ENCODE measurements around the gene TNFRSF19. TPM values are rescaled to one million over a fixed set of nuclear protein-coding genes. Genes with fewer than 3 reads are reported as not detected.

TNFRSF19 gene
- polyA plus RNA-seq, 3 donors = 0.73 to 2.1 (median 1.4) TPM

- WGBS, 3 donors = 70 to 82% (median 79%) methylated on average over 27 to 28 of the region's 28 CpGs
- no peak overlapping the region for H3K27ac ChIP-seq (ENCODE audit: low read depth, low read length)
Measured at GRCh38 chr13:23695196-23695595, 125.0 kb downstream of the TNFRSF19 start.

GRCh38 chr13:23695711-23696464, 125.7 kb downstream of the TNFRSF19 start:
- WGBS, 3 donors = 42 to 65% (median 50%) methylated on average over 46 of the region's 46 CpGs
- H3K27ac ChIP-seq (ENCODE audit: low read depth, low read length) = no peak overlapping the region

GRCh38 chr13:23696610-23697009, 126.4 kb downstream of the TNFRSF19 start:
- WGBS, 3 donors = 59 to 79% (median 61%) methylated on average over 5 of the region's 5 CpGs
- no peak overlapping the region for H3K27ac ChIP-seq (ENCODE audit: low read depth, low read length)

GRCh38 chr13:23697772-23698313, 127.6 kb downstream of the TNFRSF19 start:
- no peak overlapping the region for H3K27ac ChIP-seq (ENCODE audit: low read depth, low read length)
- WGBS, 3 donors = 47 to 67% (median 59%) methylated on average over 1 of the region's 1 CpG

- WGBS, 3 donors = 79 to 94% (median 88%) methylated on average over 2 of the region's 2 CpGs
- H3K27ac ChIP-seq (ENCODE audit: low read depth, low read length) = no peak overlapping the region
Measured at GRCh38 chr13:23699271-23699670, 129.1 kb downstream of the TNFRSF19 start.

- WGBS, 3 donors = 58 to 78% (median 60%) methylated on average over 5 of the region's 5 CpGs
- no peak overlapping the region for H3K27ac ChIP-seq (ENCODE audit: low read depth, low read length)
Measured at GRCh38 chr13:23701186-23701585, 131.0 kb downstream of the TNFRSF19 start.

- 56 to 77% (median 64%) methylated on average over 12 of the region's 12 CpGs for WGBS, 3 donors
- no peak overlapping the region for H3K27ac ChIP-seq (ENCODE audit: low read depth, low read length)
Measured at GRCh38 chr13:23701636-23702035, 131.4 kb downstream of the TNFRSF19 start.

- WGBS, 3 donors = 63 to 73% (median 70%) methylated on average over 11 of the region's 11 CpGs
- H3K27ac ChIP-seq (ENCODE audit: low read depth, low read length) = no peak overlapping the region
Measured at GRCh38 chr13:23703246-23703860, 133.1 kb downstream of the TNFRSF19 start.

- no peak overlapping the region for H3K27ac ChIP-seq (ENCODE audit: low read depth, low read length)
- WGBS, 3 donors = 74 to 82% (median 82%) methylated on average over 2 of the region's 2 CpGs
Measured at GRCh38 chr13:23705583-23705982, 135.4 kb downstream of the TNFRSF19 start.

GRCh38 chr13:23707674-23708073, 137.5 kb downstream of the TNFRSF19 start:
- H3K27ac ChIP-seq (ENCODE audit: low read depth, low read length) = no peak overlapping the region
- WGBS, 3 donors = 86 to 91% (median 90%) methylated on average over 3 of the region's 3 CpGs

- 72 to 86% (median 78%) methylated on average over 1 of the region's 1 CpG for WGBS, 3 donors
- no peak overlapping the region for H3K27ac ChIP-seq (ENCODE audit: low read depth, low read length)
Measured at GRCh38 chr13:23709536-23709935, 139.3 kb downstream of the TNFRSF19 start.

- WGBS, 3 donors = 88 to 94% (median 88%) methylated on average over 1 of the region's 1 CpG
- no peak overlapping the region for H3K27ac ChIP-seq (ENCODE audit: low read depth, low read length)
Measured at GRCh38 chr13:23710366-23710765, 140.2 kb downstream of the TNFRSF19 start.

- 82 to 98% (median 86%) methylated on average over 3 of the region's 3 CpGs for WGBS, 3 donors
- H3K27ac ChIP-seq (ENCODE audit: low read depth, low read length) = no peak overlapping the region
Measured at GRCh38 chr13:23711355-23711754, 141.1 kb downstream of the TNFRSF19 start.

- no peak overlapping the region for H3K27ac ChIP-seq (ENCODE audit: low read depth, low read length)
- WGBS, 3 donors = 66 to 77% (median 73%) methylated on average over 5 of the region's 5 CpGs
Measured at GRCh38 chr13:23714672-23715071, 144.5 kb downstream of the TNFRSF19 start.

- 87 to 91% (median 88%) methylated on average over 18 to 19 of the region's 19 CpGs for WGBS, 3 donors
- no peak overlapping the region for H3K27ac ChIP-seq (ENCODE audit: low read depth, low read length)
Measured at GRCh38 chr13:23715092-23715761, 145.0 kb downstream of the TNFRSF19 start.

- H3K27ac ChIP-seq (ENCODE audit: low read depth, low read length) = no peak overlapping the region
- 85 to 94% (median 91%) methylated on average over 11 of the region's 11 CpGs for WGBS, 3 donors
Measured at GRCh38 chr13:23715762-23716235, 145.6 kb downstream of the TNFRSF19 start.

- no peak overlapping the region for H3K27ac ChIP-seq (ENCODE audit: low read depth, low read length)
- 99 to 100% (median 100%) methylated on average over 2 of the region's 2 CpGs for WGBS, 3 donors
Measured at GRCh38 chr13:23716401-23716800, 146.2 kb downstream of the TNFRSF19 start.

GRCh38 chr13:23718996-23719395, 148.8 kb downstream of the TNFRSF19 start:
- WGBS, 3 donors = 43 to 50% (median 46%) methylated on average over 2 of the region's 2 CpGs
- H3K27ac ChIP-seq (ENCODE audit: low read depth, low read length) = no peak overlapping the region
